ENCODE data around the gene ZNF565. TPM values are rescaled to one million over a fixed set of nuclear protein-coding genes. Genes with fewer than 3 reads are reported as not detected.
A peak's percentile ranks its signal among the peaks of the same experiment; 100 is the strongest.

Gene ZNF565
- 7.1 to 9.1 TPM (median 8.9 TPM) in 3 replicates for total RNA-seq

GRCh38 chr19:36214386-36215275 is at the start of gene ZNF565, which contains the start of gene ZNF146:
Gene ZNF565 (minus strand): TSS chr19:36214665. CDS start chr19:36201985, 12,680 bp downstream.
Gene ZNF146 (plus strand): TSS chr19:36215106. CDS start chr19:36236441, 21,335 bp downstream.
- Mint-ChIP-seq H3K36me3 (peaks cover 10% of the 10 kb centered on the region), H3K27me3 (ENCODE audit: low read depth) (no peaks in the 10 kb centered on the region), H3K27ac (no peak within 1 kb of the TSS), H3K4me1 (peaks cover 17% of the 10 kb centered on the region), H3K4me3 (no peak within 1 kb of the TSS), H3K9me3 (no peaks in the 10 kb centered on the region)
- TF ChIP-seq CTCF (IDR thresholded peaks at IDR 0.05; ENCODE audit: unreplicated experiment), result no peak
- peak; percentile 88 to 94 for DNase-seq (ENCODE audit: low spot score in 2 of 2, unreplicated experiment in 2 of 2)

- peaks cover 24% of the 10 kb centered on the region for H3K36me3 Mint-ChIP-seq
- no peak for DNase-seq (ENCODE audit: low spot score in 2 of 2, unreplicated experiment in 2 of 2)
- no peak overlapping the region for H3K4me3 Mint-ChIP-seq
- peaks cover 16% of the 10 kb centered on the region for H3K9me3 Mint-ChIP-seq
- H3K27me3 Mint-ChIP-seq (ENCODE audit: low read depth), result no peaks in the 10 kb centered on the region
- TF ChIP-seq CTCF (IDR thresholded peaks at IDR 0.05; ENCODE audit: unreplicated experiment), result no peak
- no peak overlapping the region for H3K27ac Mint-ChIP-seq
- H3K4me1 Mint-ChIP-seq, result peaks cover 5% of the 10 kb centered on the region
These were observed 44.7 kb upstream of the ZNF565 start for GRCh38 chr19:36259211-36259610.

- no peaks in the 10 kb centered on the region for H3K27me3 Mint-ChIP-seq (ENCODE audit: low read depth)
These were observed 43.8 kb upstream of the ZNF565 start for GRCh38 chr19:36258028-36258875.

GRCh38 chr19:36257520-36257876 is 43.0 kb upstream of the ZNF565 start:
- Mint-ChIP-seq H3K36me3 (peaks cover 29% of the 10 kb centered on the region), H3K27me3 (ENCODE audit: low read depth) (no peaks in the 10 kb centered on the region), H3K4me3 (peak overlapping the region; percentile 82), H3K4me1 (peaks cover 5% of the 10 kb centered on the region), H3K27ac (peak overlapping the region; percentile 45), H3K9me3 (peaks cover 18% of the 10 kb centered on the region)
- peak; percentile 46 to 64 for DNase-seq (ENCODE audit: low spot score in 2 of 2, unreplicated experiment in 2 of 2)
- TF ChIP-seq CTCF (IDR thresholded peaks at IDR 0.05; ENCODE audit: unreplicated experiment), result no peak

More at GRCh38 chr19:36258028-36258875, 43.8 kb upstream of the ZNF565 start:
- no peak for TF ChIP-seq CTCF (IDR thresholded peaks at IDR 0.05; ENCODE audit: unreplicated experiment)
- Mint-ChIP-seq H3K4me3 (peak overlapping the region; percentile 82), H3K9me3 (peaks cover 18% of the 10 kb centered on the region), H3K4me1 (peaks cover 5% of the 10 kb centered on the region), H3K36me3 (peaks cover 29% of the 10 kb centered on the region), H3K27ac (no peak overlapping the region)
- no peak for DNase-seq (ENCODE audit: low spot score in 2 of 2, unreplicated experiment in 2 of 2)

DNA sequence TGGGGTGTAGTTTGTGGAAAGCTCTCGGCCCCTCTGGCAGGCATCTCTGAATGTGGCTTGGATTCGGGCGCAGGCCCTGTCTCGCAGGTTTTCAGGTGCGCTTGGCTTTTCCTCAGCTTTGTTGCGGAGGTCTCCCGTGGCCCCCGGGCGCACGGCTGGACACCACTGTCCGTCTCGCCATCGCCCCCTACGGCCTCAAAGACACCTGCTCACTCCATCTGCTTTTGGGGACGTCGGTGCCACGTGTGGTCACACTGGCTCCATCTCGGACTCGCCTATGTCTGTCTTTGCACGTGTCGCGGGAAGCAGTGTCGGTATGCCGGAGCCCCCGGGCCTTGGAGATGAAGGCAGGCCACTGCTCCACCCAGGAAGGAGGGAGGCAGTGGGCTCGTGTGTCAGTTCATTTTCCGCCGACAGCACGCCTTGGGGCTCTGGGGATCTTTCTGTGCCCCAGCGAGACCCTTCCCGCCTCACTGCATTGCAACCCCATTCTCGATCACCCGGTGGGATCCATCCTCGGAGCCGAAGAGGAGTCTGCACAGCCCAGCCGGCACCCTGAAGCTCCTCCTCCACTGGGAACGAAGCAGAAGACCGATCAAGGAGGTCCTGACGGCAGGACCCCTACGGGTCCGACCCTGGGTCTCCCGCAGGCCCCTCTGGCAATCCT is 42.5 kb upstream of the ZNF565 start:
- Mint-ChIP-seq H3K9me3 (peaks cover 19% of the 10 kb centered on the region), H3K4me3 (peak overlapping the region; percentile 82), H3K27me3 (ENCODE audit: low read depth) (no peaks in the 10 kb centered on the region), H3K27ac (peak overlapping the region; percentile 23), H3K36me3 (peaks cover 29% of the 10 kb centered on the region), H3K4me1 (peaks cover 5% of the 10 kb centered on the region)
- no peak for DNase-seq (ENCODE audit: low spot score in 2 of 2, unreplicated experiment in 2 of 2)
- TF ChIP-seq CTCF (IDR thresholded peaks at IDR 0.05; ENCODE audit: unreplicated experiment), result no peak

Data from mesothelial cell of epicardium (in vitro differentiated cells).